ENCODE measurements around the gene ZFYVE28. TPM values are rescaled to one million over a fixed set of nuclear protein-coding genes. Genes with fewer than 3 reads are reported as not detected.

ZFYVE28 gene
- total and polyA plus RNA-seq, 2 of the 8 experiments (the other 6 are each of a cell fraction or from before 2014, with no cell fraction given), result 1.7 to 4.9 TPM

GRCh38 chr4:2332976-2333319 is 85.5 kb downstream of the ZFYVE28 start:
- TF ChIP-seq TCF12 (IDR thresholded peaks at IDR 0.05; ENCODE audit: low read depth, low read length), result no peak
- H3K4me3 ChIP-seq (ENCODE audit: extremely low read depth in 1 of 4, insufficient read depth in 2 of 4, low read depth in 3 of 4, low read length in 4 of 4), result no peak overlapping the region
- no peak for FAIRE-seq

More at GRCh38 chr4:2332976-2333319, 85.5 kb downstream of the ZFYVE28 start:
- Histone ChIP-seq H4K5ac (ENCODE audit: insufficient read length, low read depth, low read length) (no peak overlapping the region), H4K8ac (ENCODE audit: extremely low read depth, insufficient read depth, low read length) (no peak overlapping the region), H4K91ac (replicated peaks; ENCODE audit: insufficient read length, low read length) (no peak overlapping the region), H3K9ac (replicated peaks in 1 of 4; ENCODE audit: extremely low read depth in 1 of 4, low read depth in 3 of 4, low read length in 3 of 4) (no peak overlapping the region), H3K27ac (ENCODE audit: low read depth, low read length) (no peak overlapping the region), H2BK12ac (ENCODE audit: low read depth, low read length) (no peak overlapping the region), H3K79me2 (ENCODE audit: control insufficient read depth in 1 of 2, insufficient read depth in 2 of 2, low read length in 2 of 2) (no peaks in the 10 kb centered on the region), H3K23me2 (ENCODE audit: low read depth, low read length) (peaks cover 4% of the 10 kb centered on the region; the same call in 1 of the 2 replicates), H2BK120ac (replicated peaks; ENCODE audit: low read depth, low read length) (no peak overlapping the region), H3K9me3 (ENCODE audit: insufficient read depth in 2 of 2, low read depth in 1 of 2, low read length in 1 of 2) (no peaks in the 10 kb centered on the region), H3K4me1 (replicated peaks in 1 of 4; ENCODE audit: control insufficient read depth in 3 of 4, insufficient read depth in 4 of 4, low read length in 3 of 4) (peaks cover 0 to 7% (median 3%) of the 10 kb centered on the region in 4 experiments; a peak in 3 of 7 replicates), H3K4ac (replicated peaks; ENCODE audit: insufficient read length, low read depth, low read length) (no peak overlapping the region), H3K36me3 (ENCODE audit: control insufficient read depth in 2 of 4, insufficient read depth in 4 of 4, low read length in 3 of 4) (no peaks in the 10 kb centered on the region), H3K56ac (replicated peaks; ENCODE audit: insufficient read length, low read depth, low read length) (no peak overlapping the region), H3K79me1 (ENCODE audit: low read depth, low read length) (no peaks in the 10 kb centered on the region), H2AFZ (ENCODE audit: low read length) (no peak overlapping the region), H3K4me2 (ENCODE audit: insufficient read depth in 1 of 2, low read depth in 2 of 2, low read length in 2 of 2) (no peak overlapping the region), H4K20me1 (replicated peaks in 1 of 2; ENCODE audit: control insufficient read depth in 1 of 2, insufficient read depth in 2 of 2, low read length in 2 of 2) (no peaks in the 10 kb centered on the region), H3K14ac (ENCODE audit: insufficient read length) (no peak overlapping the region), H3K23ac (ENCODE audit: insufficient read length) (no peak overlapping the region), H2BK5ac (ENCODE audit: low read depth, low read length) (no peak overlapping the region), H3K18ac (ENCODE audit: extremely low read depth, low read length) (no peak overlapping the region), H2AK5ac (ENCODE audit: low read depth, low read length) (no peak overlapping the region), H2BK15ac (ENCODE audit: low read length) (no peak overlapping the region), H3K27me3 (replicated peaks in 1 of 4; ENCODE audit: control insufficient read depth in 3 of 4, extremely low read depth in 1 of 4, insufficient read depth in 3 of 4, low read length in 3 of 4) (no peaks in the 10 kb centered on the region), H2BK20ac (ENCODE audit: low read length) (no peak overlapping the region)
- WGBS, 2 experiments (ENCODE audit: extremely low coverage in 1 of 2, insufficient coverage in 1 of 2, insufficient read length in 1 of 2, insufficient replicate concordance in 2 of 2, low coverage in 1 of 2, low lambda C conversion rate in 2 of 2, missing lambda C conversion rate in 1 of 2), result no CpG with 5 or more reads among the region's 6 CpGs
- ChIA-PET POLR2A (ENCODE audit: partially characterized antibody) (interaction anchor here (1.3 kb wide), 1 partner anchor 80 kb away, joined by 3 read pairs; no protein-coding TSS in a partner anchor), CTCF (ENCODE audit: partially characterized antibody) (interaction anchor here (1.1 kb wide), 1 partner anchor 11 kb away, joined by 3 read pairs; no protein-coding TSS in a partner anchor)
- DNase-seq (ENCODE audit: low read depth in 1 of 2, low spot score in 2 of 2), result no peak

Data from H1 (cell line).